Bronchial epithelial cell (primary cell): Measurements from ENCODE around the gene REEP6. TPM values are rescaled to one million over a fixed set of nuclear protein-coding genes. Genes with fewer than 3 reads are reported as not detected.

ENCODE experiments used
- DNase-seq: peaks from one replicate; pipeline ENCODE4 v3.0.0-alpha.2; 2010; ENCODE audit warnings: low read depth
- FAIRE-seq: peaks from 2 replicates; lab custom pipeline; 2011; peaks lifted over from hg19 to GRCh38; lab: Jason Lieb, UNC
- H3K27me3 ChIP-seq: 2 replicates; pipeline ENCODE4 v1.5.1; 2011; ENCODE audit warnings: low read length; ENCODE audit not compliant: control insufficient read depth, insufficient read depth
- H3K36me3 ChIP-seq: 2 replicates; pipeline ENCODE4 v1.5.1; 2011; ENCODE audit warnings: low read length; ENCODE audit not compliant: control insufficient read depth, insufficient read depth
- H3K4me3 ChIP-seq: 2 replicates; pipeline ENCODE4 v1.5.1; 2011; ENCODE audit warnings: mild to moderate bottlenecking, low read depth, low read length, control low read depth
- total RNA-seq: library from RNA; depleted of rRNA; stranded (reverse); fragments of >200 nt; gene quantifications from 2 replicates; pipeline ENCODE4 v1.2.1, GENCODE V29; 2014
- TF ChIP-seq, protein P1 (sequence below): IDR thresholded peaks from 2 replicates; pipeline ENCODE4 v1.5.1; 2011; ENCODE audit warnings: mild to moderate bottlenecking, moderate library complexity, low read length, control low read depth, inconsistent platforms; ENCODE audit not compliant: insufficient read depth, severe bottlenecking

REEP6 gene
- total RNA-seq, 1 donor from 2014 or later = 2.1 TPM

DNA sequence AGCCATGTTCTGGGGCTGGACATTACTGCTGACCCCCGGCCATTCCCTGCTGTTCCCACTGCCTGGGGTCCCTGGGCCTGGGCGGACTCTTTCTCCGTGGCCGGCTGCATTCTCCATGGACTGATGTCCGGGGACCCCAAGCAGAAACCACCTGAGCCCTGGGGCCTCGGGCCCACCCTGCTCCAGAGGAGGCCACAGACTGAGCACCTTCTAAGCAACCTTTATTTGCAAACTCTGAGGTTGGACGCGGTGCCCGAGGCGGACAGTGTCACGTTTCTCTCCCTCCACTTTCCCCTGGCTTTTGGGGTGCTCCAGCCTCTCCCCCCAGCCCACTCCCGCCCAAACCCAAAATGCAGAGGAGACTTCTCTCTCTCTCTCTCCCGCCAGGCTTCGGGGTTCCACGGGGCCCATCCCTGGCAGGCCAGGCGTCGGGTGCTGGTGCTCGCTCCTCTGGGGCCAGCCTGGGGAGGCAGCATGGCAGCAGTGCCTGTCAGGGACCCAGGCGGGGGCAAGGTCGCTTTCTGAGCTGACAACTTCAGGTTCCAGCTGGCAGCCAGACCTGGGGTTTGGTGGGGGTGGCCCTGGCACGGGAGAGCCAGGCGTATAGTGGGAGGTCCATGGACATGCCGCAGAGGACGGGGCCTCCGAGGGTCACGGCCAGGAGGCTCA lies 9.6 kb upstream of the REEP6 start:
- no peak for FAIRE-seq
- peaks cover 1% of the 10 kb centered on the region for H3K36me3 ChIP-seq
- no peaks in the 10 kb centered on the region for H3K27me3 ChIP-seq
- TF ChIP-seq, protein P1, sequence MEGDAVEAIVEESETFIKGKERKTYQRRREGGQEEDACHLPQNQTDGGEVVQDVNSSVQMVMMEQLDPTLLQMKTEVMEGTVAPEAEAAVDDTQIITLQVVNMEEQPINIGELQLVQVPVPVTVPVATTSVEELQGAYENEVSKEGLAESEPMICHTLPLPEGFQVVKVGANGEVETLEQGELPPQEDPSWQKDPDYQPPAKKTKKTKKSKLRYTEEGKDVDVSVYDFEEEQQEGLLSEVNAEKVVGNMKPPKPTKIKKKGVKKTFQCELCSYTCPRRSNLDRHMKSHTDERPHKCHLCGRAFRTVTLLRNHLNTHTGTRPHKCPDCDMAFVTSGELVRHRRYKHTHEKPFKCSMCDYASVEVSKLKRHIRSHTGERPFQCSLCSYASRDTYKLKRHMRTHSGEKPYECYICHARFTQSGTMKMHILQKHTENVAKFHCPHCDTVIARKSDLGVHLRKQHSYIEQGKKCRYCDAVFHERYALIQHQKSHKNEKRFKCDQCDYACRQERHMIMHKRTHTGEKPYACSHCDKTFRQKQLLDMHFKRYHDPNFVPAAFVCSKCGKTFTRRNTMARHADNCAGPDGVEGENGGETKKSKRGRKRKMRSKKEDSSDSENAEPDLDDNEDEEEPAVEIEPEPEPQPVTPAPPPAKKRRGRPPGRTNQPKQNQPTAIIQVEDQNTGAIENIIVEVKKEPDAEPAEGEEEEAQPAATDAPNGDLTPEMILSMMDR = no peak
- no peak overlapping the region for H3K4me3 ChIP-seq
- DNase-seq = no peak

DNA sequence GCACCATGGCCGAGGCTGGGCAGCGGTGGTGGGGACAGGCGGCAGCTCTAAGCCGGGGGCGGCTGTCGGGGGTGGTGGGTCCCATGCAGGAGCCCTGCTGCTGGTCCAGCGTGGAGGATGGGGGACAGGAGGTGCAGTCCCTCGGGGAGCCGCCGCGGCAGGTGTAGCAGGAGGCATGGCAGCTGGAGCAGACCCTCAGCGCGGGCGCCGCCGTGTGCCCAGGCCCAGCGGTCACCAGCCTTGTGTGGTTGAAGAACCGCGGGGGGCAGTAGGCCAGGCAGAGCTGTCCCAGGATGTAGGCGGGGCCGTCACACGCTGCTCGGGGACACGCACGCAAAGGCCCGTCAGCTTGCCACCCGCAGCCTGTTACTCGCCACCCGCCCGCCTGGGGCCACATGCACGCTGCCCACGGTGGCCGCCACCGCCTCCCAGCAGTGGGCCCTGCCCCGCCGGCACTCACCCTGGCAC lies 9.1 kb upstream of the REEP6 start:
- Histone ChIP-seq H3K27me3 (no peaks in the 10 kb centered on the region), H3K36me3 (no peaks in the 10 kb centered on the region), H3K4me3 (no peak overlapping the region)
- FAIRE-seq (no peak), DNase-seq (no peak)
- TF ChIP-seq, protein P1 = no peak

DNA sequence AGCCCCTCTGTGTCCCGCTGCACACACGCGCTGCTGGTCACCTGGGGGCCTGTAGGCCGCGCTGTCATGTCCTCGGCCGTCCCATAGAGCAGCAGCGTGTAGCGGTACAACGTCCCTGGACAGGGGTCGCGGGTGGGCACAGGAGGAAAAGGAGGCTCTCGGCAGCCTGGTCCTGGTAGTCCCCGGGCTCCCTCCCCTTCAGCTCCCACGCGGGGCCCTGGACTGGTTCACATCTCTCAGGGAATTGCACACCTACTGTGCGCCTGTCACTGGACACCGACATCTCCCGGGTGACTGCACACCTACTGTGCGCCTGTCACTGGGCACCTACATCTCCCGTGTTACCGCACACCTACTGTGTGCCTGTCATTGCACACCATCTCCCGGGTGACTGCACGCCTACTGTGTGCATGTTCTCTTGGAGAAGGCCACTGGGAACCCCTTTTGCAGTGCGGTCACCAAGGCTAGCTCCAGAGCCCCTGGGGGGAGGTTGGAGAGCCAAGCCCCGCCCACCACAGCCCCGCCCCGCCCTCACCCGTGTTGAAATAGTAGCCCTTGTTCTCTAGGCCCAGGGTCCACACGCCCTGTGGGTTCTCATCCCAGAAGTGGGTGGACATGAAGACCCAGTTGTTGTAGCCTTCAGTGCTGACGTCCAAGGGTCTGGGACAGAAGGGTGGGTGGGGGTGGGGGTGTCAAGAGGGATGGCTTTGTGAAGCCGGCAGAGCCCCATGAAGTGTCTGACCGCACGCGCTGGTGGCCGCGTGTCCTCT lies 8.4 kb upstream of the REEP6 start:
- no peak for DNase-seq
- no peak for FAIRE-seq
- H3K36me3 ChIP-seq = no peaks in the 10 kb centered on the region

DNA sequence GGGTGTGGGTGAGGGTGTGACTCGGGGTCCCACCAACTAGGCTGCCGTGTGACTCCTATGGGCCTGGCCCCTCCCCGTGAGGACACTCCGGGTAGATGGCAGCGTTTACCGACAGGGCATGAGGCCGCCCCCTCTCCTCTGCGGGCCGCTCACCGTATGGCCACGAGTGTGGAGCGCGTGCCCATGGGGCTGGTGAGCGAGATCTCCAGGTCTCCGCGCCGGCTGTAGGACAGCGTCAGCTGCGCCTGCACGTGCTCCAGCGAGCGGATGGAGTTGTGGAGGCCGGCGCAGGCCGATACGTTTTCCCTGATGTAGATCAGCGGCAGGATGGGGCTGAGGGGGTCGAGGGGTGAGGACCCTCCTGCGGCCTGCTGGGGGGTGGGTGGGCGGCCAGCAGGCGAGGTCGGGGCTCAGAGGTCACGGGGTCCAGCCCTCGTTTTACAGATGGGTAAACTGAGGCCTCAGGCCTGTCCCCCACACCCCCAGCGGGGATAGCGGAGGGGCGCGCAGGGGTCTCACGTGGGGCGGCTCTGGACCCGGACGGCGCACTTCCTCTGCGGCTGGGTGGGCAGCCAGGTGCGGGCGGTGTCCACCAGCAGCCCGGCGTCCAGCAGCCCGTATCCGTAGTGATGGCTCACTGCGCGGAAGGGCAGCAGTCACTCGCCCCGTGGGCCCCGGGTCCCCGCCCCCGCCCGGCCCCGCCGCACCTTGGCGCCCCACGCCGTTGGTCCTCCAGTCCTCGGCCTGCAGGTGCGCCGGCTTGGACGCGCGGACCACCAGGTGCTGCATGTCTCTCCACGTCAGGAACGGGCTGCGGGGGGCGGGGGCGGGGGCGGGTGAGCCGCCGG lies 7.6 kb upstream of the REEP6 start:
- no peaks in the 10 kb centered on the region for H3K27me3 ChIP-seq
- FAIRE-seq = no peak
- no peak for DNase-seq
- no peaks in the 10 kb centered on the region for H3K36me3 ChIP-seq
- TF ChIP-seq, protein P1 = no peak
- no peak overlapping the region for H3K4me3 ChIP-seq

More for the DNA sequence above, 8.4 kb upstream of the REEP6 start:
- TF ChIP-seq, protein P1 = no peak
- no peaks in the 10 kb centered on the region for H3K27me3 ChIP-seq
- no peak overlapping the region for H3K4me3 ChIP-seq

DNA sequence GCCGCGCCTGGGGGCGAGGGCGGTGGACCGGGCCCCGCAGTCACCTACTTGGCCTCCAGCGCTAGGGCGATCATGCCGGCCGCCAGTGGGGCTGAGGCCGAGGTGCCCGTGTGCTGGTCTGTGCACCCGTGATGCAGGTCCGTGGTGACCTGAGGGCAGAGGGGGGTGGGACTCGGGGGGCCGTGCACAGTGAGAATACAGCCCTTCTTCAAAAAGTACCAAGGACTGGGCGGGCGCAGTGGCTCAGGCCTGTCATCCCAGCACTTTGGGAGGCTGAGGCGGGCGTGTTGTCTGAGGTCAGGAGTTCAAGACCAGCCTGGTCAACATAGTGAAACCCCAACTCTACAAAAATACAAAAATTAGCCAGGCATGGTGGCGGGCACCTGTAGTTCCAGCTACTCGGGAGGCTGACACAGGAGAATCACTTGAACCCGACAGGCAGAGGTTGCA lies 7.0 kb upstream of the REEP6 start:
- no peak for DNase-seq
- no peak overlapping the region for H3K4me3 ChIP-seq
- no peaks in the 10 kb centered on the region for H3K36me3 ChIP-seq
- FAIRE-seq = no peak
- no peaks in the 10 kb centered on the region for H3K27me3 ChIP-seq
- TF ChIP-seq, protein P1 = no peak
